MM.1S (cell line): ENCODE data around the gene POLL.

Experiments
- DNase-seq: peaks from one replicate; pipeline ENCODE4 v3.0.0-alpha.2; 2015
- H2AFZ ChIP-seq: fragments of 300-600 bp; sonication (generic); 2 replicates; pipeline ENCODE4 v1.6.0; 2016; ENCODE audit warnings: antibody characterized with exemption, low read length
- H3F3A ChIP-seq: fragments of 300-600 bp; sonication (generic); 2 replicates; pipeline ENCODE4 v1.6.1; 2016; ENCODE audit warnings: mild to moderate bottlenecking, antibody characterized with exemption, low read length, moderate library complexity, mixed read lengths; ENCODE audit not compliant: insufficient read depth
- H3K27ac ChIP-seq: fragments of 300-600 bp; sonication (generic); 2 replicates; pipeline ENCODE4 v1.5.1; 2016; ENCODE audit warnings: mild to moderate bottlenecking, low read length
- H3K27me3 ChIP-seq: fragments of 300-600 bp; sonication (generic); replicated peaks from 2 replicates; pipeline ENCODE4 v1.6.0; 2016; ENCODE audit warnings: low read length; ENCODE audit not compliant: insufficient read depth
- H3K36me3 ChIP-seq: fragments of 300-600 bp; sonication (generic); replicated peaks from 2 replicates; pipeline ENCODE4 v1.6.1; 2016; ENCODE audit warnings: mild to moderate bottlenecking, low read length, mixed read lengths; ENCODE audit not compliant: insufficient read depth
- H3K4me1 ChIP-seq: fragments of 300-600 bp; sonication (generic); 2 replicates; pipeline ENCODE4 v1.6.1; 2016; ENCODE audit warnings: low read length, mixed read lengths
- H3K4me2 ChIP-seq: fragments of 300-600 bp; sonication (generic); 2 replicates; pipeline ENCODE4 v1.6.0; 2016; ENCODE audit warnings: low read depth, low read length
- H3K4me3 ChIP-seq: fragments of 300-600 bp; sonication (generic); 2 replicates; pipeline ENCODE4 v1.5.1; 2016; ENCODE audit warnings: low read length, mixed read lengths
- H3K79me2 ChIP-seq: fragments of 300-600 bp; sonication (generic); 2 replicates; pipeline ENCODE4 v1.6.1; 2016; ENCODE audit warnings: mixed run types, low read length, mixed read lengths
- H3K9ac ChIP-seq: fragments of 300-600 bp; sonication (generic); 2 replicates; pipeline ENCODE4 v1.6.1; 2016; ENCODE audit warnings: low read length, mixed read lengths
- H3K9me2 ChIP-seq: fragments of 300-600 bp; sonication (generic); replicated peaks from 2 replicates; pipeline ENCODE4 v1.6.1; 2016; ENCODE audit warnings: mild to moderate bottlenecking, low read length, mixed read lengths; ENCODE audit not compliant: insufficient read depth
- H3K9me3 ChIP-seq: fragments of 300-600 bp; sonication (generic); replicated peaks from 2 replicates; pipeline ENCODE4 v1.6.1; 2016; ENCODE audit warnings: mild to moderate bottlenecking, low read length, mixed read lengths; ENCODE audit not compliant: insufficient read depth
- H4K20me1 ChIP-seq: fragments of 300-600 bp; sonication (generic); 2 replicates; pipeline ENCODE4 v1.6.1; 2016; ENCODE audit warnings: mild to moderate bottlenecking, low read length, moderate library complexity, mixed read lengths; ENCODE audit not compliant: insufficient read depth
- EZH2 ChIP-seq: fragments of 300-600 bp; sonication (generic); optimal IDR thresholded peaks from 2 replicates; pipeline ENCODE3; 2017; ENCODE audit warnings: low read depth, mild to moderate bottlenecking, antibody characterized with exemption, low read length, mixed read lengths
- EZH2phosphoT487 ChIP-seq: fragments of 300-600 bp; sonication (generic); IDR thresholded peaks from 2 replicates; pipeline ENCODE4 v1.6.1; 2018; ENCODE audit warnings: antibody characterized with exemption, low read length
- TF ChIP-seq, protein P1 (sequence below): fragments of 300-600 bp; sonication (generic); IDR thresholded peaks from 2 replicates; pipeline ENCODE4 v1.5.1; 2016; ENCODE audit warnings: antibody characterized with exemption, low read length, mixed read lengths

Gene POLL

GRCh38 chr10:101557541-101557940 lies 30.5 kb downstream of the POLL start:
- no peak for TF ChIP-seq EZH2phosphoT487
- TF ChIP-seq, protein P1, sequence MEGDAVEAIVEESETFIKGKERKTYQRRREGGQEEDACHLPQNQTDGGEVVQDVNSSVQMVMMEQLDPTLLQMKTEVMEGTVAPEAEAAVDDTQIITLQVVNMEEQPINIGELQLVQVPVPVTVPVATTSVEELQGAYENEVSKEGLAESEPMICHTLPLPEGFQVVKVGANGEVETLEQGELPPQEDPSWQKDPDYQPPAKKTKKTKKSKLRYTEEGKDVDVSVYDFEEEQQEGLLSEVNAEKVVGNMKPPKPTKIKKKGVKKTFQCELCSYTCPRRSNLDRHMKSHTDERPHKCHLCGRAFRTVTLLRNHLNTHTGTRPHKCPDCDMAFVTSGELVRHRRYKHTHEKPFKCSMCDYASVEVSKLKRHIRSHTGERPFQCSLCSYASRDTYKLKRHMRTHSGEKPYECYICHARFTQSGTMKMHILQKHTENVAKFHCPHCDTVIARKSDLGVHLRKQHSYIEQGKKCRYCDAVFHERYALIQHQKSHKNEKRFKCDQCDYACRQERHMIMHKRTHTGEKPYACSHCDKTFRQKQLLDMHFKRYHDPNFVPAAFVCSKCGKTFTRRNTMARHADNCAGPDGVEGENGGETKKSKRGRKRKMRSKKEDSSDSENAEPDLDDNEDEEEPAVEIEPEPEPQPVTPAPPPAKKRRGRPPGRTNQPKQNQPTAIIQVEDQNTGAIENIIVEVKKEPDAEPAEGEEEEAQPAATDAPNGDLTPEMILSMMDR: no peak
- TF ChIP-seq EZH2: no peak
- H3K79me2 ChIP-seq: no peaks in the 10 kb centered on the region
- H3K27ac ChIP-seq: no peak overlapping the region
- no peak overlapping the region for H3K4me3 ChIP-seq
- no peak overlapping the region for H3K4me2 ChIP-seq
- DNase-seq: no peak
- no peak overlapping the region for H2AFZ ChIP-seq
- H3K9me2 ChIP-seq: no peaks in the 10 kb centered on the region
- H3K9me3 ChIP-seq: no peaks in the 10 kb centered on the region
- H3K9ac ChIP-seq: no peak overlapping the region
- no peaks in the 10 kb centered on the region for H3K36me3 ChIP-seq
- no peaks in the 10 kb centered on the region for H3F3A ChIP-seq
- H3K4me1 ChIP-seq: peaks cover 10% of the 10 kb centered on the region
- H3K27me3 ChIP-seq: no peaks in the 10 kb centered on the region
- no peaks in the 10 kb centered on the region for H4K20me1 ChIP-seq

DNA sequence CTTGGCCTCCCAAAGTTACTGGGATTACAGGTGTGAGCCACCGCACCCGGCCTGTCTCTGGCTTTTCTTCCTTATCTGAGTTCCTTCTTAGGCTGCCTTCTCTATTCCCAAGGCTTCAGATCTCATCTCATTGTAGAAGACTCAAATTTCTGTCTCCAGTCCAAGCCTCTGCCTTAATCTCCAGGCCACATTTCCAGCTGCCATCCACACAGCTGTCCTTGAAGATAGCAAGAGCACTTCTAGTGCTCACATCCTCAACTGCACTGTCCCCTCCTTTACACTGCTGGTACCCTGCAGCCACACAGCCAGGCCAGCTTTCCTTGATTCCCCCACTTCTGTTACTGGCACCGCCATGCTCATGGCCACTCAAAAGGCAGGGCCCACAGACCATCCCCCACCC lies 35.6 kb downstream of the POLL start:
- H3K27me3 ChIP-seq: no peaks in the 10 kb centered on the region
- no peaks in the 10 kb centered on the region for H3K9me3 ChIP-seq
- DNase-seq: no peak
- no peaks in the 10 kb centered on the region for H3K9me2 ChIP-seq
- TF ChIP-seq EZH2 (no peak), EZH2phosphoT487 (no peak)
- TF ChIP-seq, protein P1: no peak
- no peaks in the 10 kb centered on the region for H4K20me1 ChIP-seq
- no peak overlapping the region for H3K4me2 ChIP-seq
- no peak overlapping the region for H3K27ac ChIP-seq
- H3K36me3 ChIP-seq: no peaks in the 10 kb centered on the region
- no peak overlapping the region for H3K4me3 ChIP-seq
- no peaks in the 10 kb centered on the region for H3K79me2 ChIP-seq
- H3K4me1 ChIP-seq: no peaks in the 10 kb centered on the region
- H2AFZ ChIP-seq: no peak overlapping the region
- H3F3A ChIP-seq: no peaks in the 10 kb centered on the region
- no peak overlapping the region for H3K9ac ChIP-seq

DNA sequence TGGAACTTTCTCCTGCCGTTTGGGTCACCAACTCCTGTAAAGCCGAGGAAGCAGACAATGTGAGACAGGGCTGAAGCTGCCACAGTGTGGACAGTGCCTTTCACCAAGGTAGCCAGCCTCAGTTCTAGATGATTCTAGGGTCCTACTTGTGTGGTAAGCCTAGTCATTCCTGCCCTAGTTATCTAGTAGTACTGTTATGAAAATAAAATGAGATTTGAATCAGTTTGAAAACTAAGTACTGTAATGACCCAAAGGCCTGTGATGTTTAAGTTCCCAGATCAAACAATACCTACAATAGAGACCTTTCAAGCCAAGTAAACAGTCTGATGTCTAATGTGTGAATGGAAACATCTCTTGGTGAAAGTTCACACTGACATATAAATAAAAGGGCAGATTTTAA lies 37.1 kb downstream of the POLL start:
- Histone ChIP-seq H3K27ac (no peak overlapping the region), H3K9me3 (no peaks in the 10 kb centered on the region), H3F3A (no peaks in the 10 kb centered on the region), H3K4me1 (no peaks in the 10 kb centered on the region), H3K9me2 (no peaks in the 10 kb centered on the region), H3K4me2 (no peak overlapping the region), H4K20me1 (no peaks in the 10 kb centered on the region), H2AFZ (no peak overlapping the region), H3K27me3 (no peaks in the 10 kb centered on the region), H3K79me2 (no peaks in the 10 kb centered on the region), H3K9ac (no peak overlapping the region), H3K4me3 (no peak overlapping the region), H3K36me3 (no peaks in the 10 kb centered on the region)
- no peak for DNase-seq
- TF ChIP-seq EZH2 (no peak), EZH2phosphoT487 (no peak)
- TF ChIP-seq, protein P1: no peak
